ENCODE measurements around the gene RALB. TPM values are rescaled to one million over a fixed set of nuclear protein-coding genes. Genes with fewer than 3 reads are reported as not detected.

Gene RALB
- total RNA-seq, 2 donors from 2014 or later: 92.6 to 132 TPM

GRCh38 chr2:120246546-120247300 is 5.9 kb upstream of the RALB start:
- TF ChIP-seq POLR2A (IDR thresholded peaks at IDR 0.05) (no peak), POLR2AphosphoS5 (IDR thresholded peaks at IDR 0.05) (no peak), CTCF (IDR thresholded peaks at IDR 0.05) (no peak)
- Histone ChIP-seq H3K9me3 (no peaks in the 10 kb centered on the region), H3K36me3 (no peaks in the 10 kb centered on the region), H3K27ac (no peak overlapping the region), H3K4me1 (replicated peaks) (peaks cover 8% of the 10 kb centered on the region), H3K4me3 (no peak overlapping the region), H3K27me3 (replicated peaks; ENCODE audit: insufficient read depth) (no peaks in the 10 kb centered on the region)
- WGBS: 78% methylated on average over 20 of the region's 20 CpGs
- DNase-seq (ENCODE audit: low spot score): no peak
- intact Hi-C loops (cut with DNase I): no loop called here

- 83% methylated on average over 6 of the region's 6 CpGs for WGBS
- Histone ChIP-seq H3K4me3 (no peak overlapping the region), H3K36me3 (no peaks in the 10 kb centered on the region), H3K9me3 (no peaks in the 10 kb centered on the region), H3K27ac (no peak overlapping the region), H3K27me3 (replicated peaks; ENCODE audit: insufficient read depth) (no peaks in the 10 kb centered on the region), H3K4me1 (replicated peaks) (peaks cover 8% of the 10 kb centered on the region)
- no peak for TF ChIP-seq CTCF (IDR thresholded peaks at IDR 0.05)
- TF ChIP-seq POLR2A (IDR thresholded peaks at IDR 0.05): no peak
- no peak for TF ChIP-seq POLR2AphosphoS5 (IDR thresholded peaks at IDR 0.05)
- intact Hi-C loops (cut with DNase I): no loop called here
- DNase-seq (ENCODE audit: low spot score): no peak
These were observed 4.8 kb upstream of the RALB start for GRCh38 chr2:120247851-120248250.

GRCh38 chr2:120250640-120251039 is 2.0 kb upstream of the RALB start:
- Histone ChIP-seq H3K27ac (no peak overlapping the region), H3K4me3 (no peak overlapping the region), H3K9me3 (no peaks in the 10 kb centered on the region), H3K4me1 (replicated peaks) (no peaks in the 10 kb centered on the region), H3K36me3 (no peaks in the 10 kb centered on the region), H3K27me3 (replicated peaks; ENCODE audit: insufficient read depth) (no peaks in the 10 kb centered on the region)
- intact Hi-C loops (cut with DNase I): loop anchor here (5.0 to 10.0 kb wide), 2 partner anchors 62 to 424 kb away; no protein-coding TSS in a partner anchor
- WGBS: 79% methylated on average over 4 of the region's 4 CpGs
- DNase-seq (ENCODE audit: low spot score): no peak
- no peak for TF ChIP-seq POLR2AphosphoS5 (IDR thresholded peaks at IDR 0.05)
- TF ChIP-seq CTCF (IDR thresholded peaks at IDR 0.05): no peak
- no peak for TF ChIP-seq POLR2A (IDR thresholded peaks at IDR 0.05)

- Histone ChIP-seq H3K9me3 (no peaks in the 10 kb centered on the region), H3K27me3 (replicated peaks; ENCODE audit: insufficient read depth) (no peaks in the 10 kb centered on the region), H3K27ac (no peak overlapping the region), H3K4me1 (replicated peaks) (no peaks in the 10 kb centered on the region), H3K4me3 (no peak overlapping the region), H3K36me3 (no peaks in the 10 kb centered on the region)
- WGBS: 88% methylated on average over 3 of the region's 3 CpGs
- TF ChIP-seq CTCF (IDR thresholded peaks at IDR 0.05) (no peak), POLR2A (IDR thresholded peaks at IDR 0.05) (no peak), POLR2AphosphoS5 (IDR thresholded peaks at IDR 0.05) (no peak)
- intact Hi-C loops (cut with DNase I): loop anchor here (5.0 to 10.0 kb wide), 2 partner anchors 61 to 424 kb away; no protein-coding TSS in a partner anchor
- no peak for DNase-seq (ENCODE audit: low spot score)
These were observed 1.6 kb upstream of the RALB start for GRCh38 chr2:120251078-120251477.

- Histone ChIP-seq H3K27ac (peak overlapping the region; percentile 87 to 94), H3K27me3 (replicated peaks; ENCODE audit: insufficient read depth) (no peaks in the 10 kb centered on the region), H3K4me3 (peak overlapping the region; percentile 88 to 95), H3K36me3 (no peaks in the 10 kb centered on the region), H3K4me1 (replicated peaks) (no peaks in the 10 kb centered on the region), H3K9me3 (no peaks in the 10 kb centered on the region)
- TF ChIP-seq POLR2AphosphoS5 (IDR thresholded peaks at IDR 0.05): no peak
- no peak for TF ChIP-seq POLR2A (IDR thresholded peaks at IDR 0.05)
- no peak for TF ChIP-seq CTCF (IDR thresholded peaks at IDR 0.05)
- no peak for DNase-seq (ENCODE audit: low spot score)
- intact Hi-C loops (cut with DNase I): loop anchor here (2.0 to 10.0 kb wide), 3 partner anchors 29 to 423 kb away; partner anchors contain the start of gene TMEM185B
- WGBS: 27% methylated on average over 6 of the region's 6 CpGs
These were observed 800 bp upstream of the RALB start for GRCh38 chr2:120251880-120252224.

Data from prostate gland (tissue), 2 donors.